Endothelial cell of umbilical vein (primary cell): ENCODE data around the gene TBPL1. TPM values are rescaled to one million over a fixed set of nuclear protein-coding genes. Genes with fewer than 3 reads are reported as not detected.

Source experiments
- BruUV-seq: library from RNA; stranded (reverse); fragments of 400-500 nt; replicated peaks from 2 replicates; lab custom pipeline; 2021; lab: Mats Ljungman, UMichigan
- CTCF ChIA-PET: fragments of 300-600, 350-600 bp; sonication (Branson Sonifier 250); formaldehyde crosslinking; loops from one replicate; lab custom pipeline; 2021; ENCODE audit warnings: antibody characterized with exemption, inconsistent platforms; lab: Charles Lee
- POLR2A ChIA-PET: fragments of 300-600, 350-600 bp; sonication (Branson Sonifier 250); formaldehyde crosslinking; loops from one replicate; lab custom pipeline; 2021; ENCODE audit warnings: antibody characterized with exemption, inconsistent platforms; lab: Charles Lee
- DNase-seq: peaks from one replicate; pipeline ENCODE4 v3.0.0-alpha.2; 2011; ENCODE audit warnings: low read depth, low spot score
- FAIRE-seq: peaks from 2 replicates; lab custom pipeline; 2011; peaks lifted over from hg19 to GRCh38; lab: Jason Lieb, UNC
- H2AFZ ChIP-seq: 2 replicates; pipeline ENCODE4 v1.6.0; 2012; ENCODE audit warnings: low read depth, low read length, control low read depth, inconsistent platforms
- H3K27ac ChIP-seq: 2 replicates; pipeline ENCODE4 v1.5.1; 2011; ENCODE audit warnings: low read depth, mild to moderate bottlenecking, control low read depth, low read length, moderate library complexity; ENCODE audit not compliant: insufficient read depth
- H3K27me3 ChIP-seq, 2 experiments: 2 replicates each; pipeline versions ENCODE4 v1.6.0 to v1.6.1; 2011; ENCODE audit warnings: low read length in 2 of 2, mixed read lengths in 1 of 2; ENCODE audit not compliant: control insufficient read depth in 2 of 2, insufficient read depth in 2 of 2
- H3K36me3 ChIP-seq, 2 experiments: 2 replicates in 1 of 2; 3 replicates in 1 of 2; pipeline ENCODE4 v1.5.1; 2011; ENCODE audit warnings: low read length in 2 of 2, mild to moderate bottlenecking in 1 of 2, moderate library complexity in 1 of 2; ENCODE audit not compliant: control insufficient read depth in 2 of 2, insufficient read depth in 2 of 2; ENCODE audit errors: extremely low read depth in 1 of 2
- H3K4me1 ChIP-seq: 3 replicates; pipeline ENCODE4 v1.5.1; 2011; ENCODE audit warnings: mild to moderate bottlenecking, low read length; ENCODE audit not compliant: control insufficient read depth, insufficient read depth; ENCODE audit errors: extremely low read depth
- H3K4me2 ChIP-seq: 2 replicates; pipeline ENCODE4 v1.6.1; 2011; ENCODE audit warnings: low read length, control low read depth, mixed read lengths; ENCODE audit not compliant: insufficient read depth
- H3K4me3 ChIP-seq, 3 experiments: fragments of 200-600 bp in 1 of 3; sonication (generic), shearing (Covaris generic) in 1 of 3; replicated peaks in 1 of 3; 2 replicates each; pipeline ENCODE4 v1.5.1; 2011 to 2016; ENCODE audit warnings: control low read depth in 3 of 3, low read length in 3 of 3, mild to moderate bottlenecking in 2 of 3, inconsistent platforms in 1 of 3, low read depth in 1 of 3, moderate library complexity in 1 of 3; ENCODE audit not compliant: insufficient read depth in 1 of 3
- H3K79me2 ChIP-seq: 2 replicates; pipeline ENCODE4 v1.6.0; 2012; ENCODE audit warnings: low read length, inconsistent platforms; ENCODE audit not compliant: control insufficient read depth, insufficient read depth
- H3K9ac ChIP-seq: replicated peaks from 2 replicates; pipeline ENCODE3; 2011; ENCODE audit warnings: low read length, control low read depth; ENCODE audit not compliant: insufficient read depth; ENCODE audit errors: extremely low read depth
- H3K9me1 ChIP-seq: replicated peaks from 3 replicates; pipeline ENCODE4 v1.6.0; 2011; ENCODE audit warnings: mild to moderate bottlenecking, low read length; ENCODE audit not compliant: control insufficient read depth, insufficient read depth; ENCODE audit errors: extremely low read depth
- H3K9me3 ChIP-seq: replicated peaks from 2 replicates; pipeline ENCODE4 v1.5.1; 2012; ENCODE audit warnings: low read length, inconsistent platforms; ENCODE audit not compliant: control insufficient read depth, insufficient read depth
- H4K20me1 ChIP-seq: replicated peaks from 2 replicates; pipeline ENCODE3; 2011; ENCODE audit warnings: mild to moderate bottlenecking, low read length; ENCODE audit not compliant: control insufficient read depth, insufficient read depth; ENCODE audit errors: extremely low read depth
- CTCF ChIP-seq, 2 donors: IDR thresholded peaks; 1 replicate in 1 of 2; 2 replicates in 1 of 2; pipeline ENCODE4 v1.5.1; 2011; ENCODE audit warnings: low read length in 2 of 2, mild to moderate bottlenecking in 2 of 2, moderate library complexity in 2 of 2, control low read depth in 1 of 2, inconsistent platforms in 1 of 2, low read depth in 1 of 2; ENCODE audit not compliant: insufficient read depth in 1 of 2; ENCODE audit errors: extremely low read depth in 1 of 2
- EZH2 ChIP-seq: IDR thresholded peaks from 2 replicates; pipeline ENCODE4 v1.6.1; 2012; ENCODE audit warnings: borderline replicate concordance, low read depth, mild to moderate bottlenecking, moderate library complexity, low read length, inconsistent platforms; ENCODE audit not compliant: severe bottlenecking
- FOS ChIP-seq: IDR thresholded peaks from 2 replicates; pipeline ENCODE4 v1.6.1; 2011; ENCODE audit warnings: mild to moderate bottlenecking, low read length, moderate library complexity, borderline replicate concordance; ENCODE audit not compliant: insufficient read depth
- GATA2 ChIP-seq: IDR thresholded peaks from 2 replicates; pipeline ENCODE4 v1.7.0; 2011; ENCODE audit warnings: low read depth, mild to moderate bottlenecking, moderate library complexity, mixed read lengths, low read length; ENCODE audit not compliant: insufficient read length, insufficient read depth
- JUN ChIP-seq: IDR thresholded peaks from 2 replicates; pipeline ENCODE4 v1.6.1; 2011; ENCODE audit warnings: borderline replicate concordance, low read depth; ENCODE audit not compliant: insufficient read length, insufficient read depth
- MAX ChIP-seq: IDR thresholded peaks from 2 replicates; pipeline ENCODE4 v1.6.1; 2011; ENCODE audit not compliant: insufficient read depth, insufficient read length
- MYC ChIP-seq: IDR thresholded peaks from one replicate; pipeline ENCODE4 v1.6.1; 2011; ENCODE audit warnings: mild to moderate bottlenecking, low read depth, low read length
- POLR2A ChIP-seq: IDR thresholded peaks from 2 replicates; pipeline ENCODE4 v1.6.1; 2012; ENCODE audit warnings: low read depth, mild to moderate bottlenecking, control low read depth, low read length
- POLR2AphosphoS5 ChIP-seq: IDR thresholded peaks from 2 replicates; pipeline ENCODE4 v1.6.1; 2012; ENCODE audit warnings: low read depth, mild to moderate bottlenecking, control low read depth, low read length, moderate library complexity; ENCODE audit not compliant: insufficient read depth
- dilution Hi-C: fragments of 300-500 bp; cut with MboI; formaldehyde crosslinking; loops from one replicate; pipeline ENCODE4 v1.15.0; 2019; ENCODE audit warnings: low sequenced_read_pairs; ENCODE audit not compliant: extremely low pct_ligation_motif_present
- intact Hi-C: fragments of 100-400 bp; cut with micrococcal nuclease; formaldehyde crosslinking; loops from one replicate; pipeline ENCODE4 v1.10.0; 2022
- polyA plus RNA-seq, 4 experiments: library from polyadenylated mRNA; depleted of rRNA in 3 of 4; stranded (reverse) in 3 of 4; unstranded in 1 of 4; fragments of >200 nt; gene quantifications; 2 replicates each; pipeline versions ENCODE4 v1.2.1 to v1.2.3, GENCODE V29; 2011 to 2012; ENCODE audit warnings: missing spikeins in 1 of 4
- total RNA-seq: library from RNA; stranded (reverse); gene quantifications from 2 replicates; pipeline ENCODE4 v1.2.3, GENCODE V29; 2021

Gene TBPL1
- total and polyA plus RNA-seq, 2 donors (not counting 3 experiments of a cell fraction or from before 2014, with no cell fraction given): 19.6 to 31.2 TPM

GRCh38 chr6:133955582-133956415 is 2.8 kb downstream of the TBPL1 start:
- peaks cover 14% of the 10 kb centered on the region for H4K20me1 ChIP-seq

More at GRCh38 chr6:133955582-133956415, 2.8 kb downstream of the TBPL1 start:
- no peak overlapping the region for H3K4me3 ChIP-seq
- no peak overlapping the region for H3K27ac ChIP-seq
- intact Hi-C loops: no loop called here
- BruUV-seq: no TSS peak
- peaks cover 68% of the 10 kb centered on the region for H3K79me2 ChIP-seq
- no peaks in the 10 kb centered on the region for H3K9me3 ChIP-seq
- H3K9me1 ChIP-seq: no peaks in the 10 kb centered on the region
- DNase-seq (no peak), FAIRE-seq (no peak)
- peaks cover 28% of the 10 kb centered on the region for H3K4me1 ChIP-seq
- no peaks in the 10 kb centered on the region for H3K36me3 ChIP-seq
- CTCF ChIA-PET: interaction anchor here (1.0 to 1.6 kb wide), 2 partner anchors 32 to 108 kb away, joined by 3 to 4 read pairs; no protein-coding TSS in a partner anchor
- no peak for TF ChIP-seq CTCF (IDR thresholded peaks at IDR 0.05; ENCODE audit: extremely low read depth in 1 of 2, insufficient read depth in 1 of 2, low read depth in 1 of 2, low read length in 2 of 2)
- no peak for TF ChIP-seq MAX
- no peak for TF ChIP-seq FOS
- TF ChIP-seq POLR2A: no peak
- TF ChIP-seq GATA2: no peak
- no peak for TF ChIP-seq EZH2
- no peak for TF ChIP-seq MYC
- no peak for TF ChIP-seq POLR2AphosphoS5
- no peak for TF ChIP-seq JUN
- H2AFZ ChIP-seq: no peak overlapping the region
- dilution Hi-C loops: no loop called here
- H3K4me2 ChIP-seq: no peak overlapping the region
- no peaks in the 10 kb centered on the region for H3K27me3 ChIP-seq
- H3K9ac ChIP-seq: no peak overlapping the region
- POLR2A ChIA-PET: no interaction called here
